ENCODE data around the gene CCT2. TPM values are rescaled to one million over a fixed set of nuclear protein-coding genes. Genes with fewer than 3 reads are reported as not detected.

The CCT2 gene
- total and polyA plus RNA-seq, 2 donors (not counting 1 experiment from before 2014, with no cell fraction given), result 58.2 to 125 TPM

DNA sequence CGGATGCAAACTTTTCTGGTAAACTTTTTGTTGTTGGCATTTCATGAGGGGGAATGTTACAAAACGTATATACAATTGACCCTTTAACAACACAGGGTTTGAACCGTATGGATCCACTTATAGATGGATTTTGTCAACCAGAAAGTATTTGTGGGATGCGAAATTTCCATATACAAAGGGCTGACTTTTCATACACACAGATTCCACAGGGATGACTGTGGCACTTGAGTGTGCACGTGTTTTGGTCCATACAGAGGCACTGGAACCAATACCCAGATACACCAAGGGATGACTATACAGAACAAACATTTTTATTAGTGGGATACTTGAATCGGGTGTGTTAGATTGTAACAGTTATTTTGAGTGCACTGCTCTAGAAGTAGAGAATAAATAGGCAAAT, 29.8 kb upstream of the CCT2 start:
- Histone ChIP-seq H3K4me1 (ENCODE audit: control insufficient read depth in 2 of 2, insufficient read depth in 2 of 2, low read length in 2 of 2) (no peaks in the 10 kb centered on the region), H3K36me3 (replicated peaks in 1 of 2; ENCODE audit: control extremely low read depth in 1 of 2, control insufficient read depth in 1 of 2, extremely low read depth in 1 of 2, insufficient read depth in 2 of 2, low read length in 1 of 2) (peaks cover 0 to 6% of the 10 kb centered on the region in 2 experiments), H3K9ac (ENCODE audit: low read length) (no peak overlapping the region), H3K27me3 (replicated peaks in 1 of 4; ENCODE audit: control extremely low read depth in 1 of 4, control insufficient read depth in 3 of 4, insufficient read depth in 4 of 4, low read length in 3 of 4) (no peaks in the 10 kb centered on the region), H3K27ac (ENCODE audit: low read length in 2 of 2) (no peak overlapping the region), H3K9me3 (ENCODE audit: control extremely low read depth in 1 of 3, control insufficient read depth in 2 of 3, insufficient read depth in 1 of 3, low read length in 2 of 3) (no peaks in the 10 kb centered on the region), H3K4me3 (ENCODE audit: control extremely low read depth in 1 of 5, extremely low read depth in 1 of 5, insufficient read depth in 1 of 5, low read depth in 2 of 5, low read length in 4 of 5) (no peak overlapping the region), H4K20me1 (ENCODE audit: control insufficient read depth, insufficient read depth, low read length, poor library complexity, severe bottlenecking) (no peaks in the 10 kb centered on the region), H3K4me2 (replicated peaks; ENCODE audit: low read depth, low read length, poor library complexity, severe bottlenecking) (no peak overlapping the region), H2AFZ (ENCODE audit: insufficient read depth, low read depth, low read length, poor library complexity, severe bottlenecking) (no peak overlapping the region), H3K79me2 (ENCODE audit: control insufficient read depth, insufficient read depth, low read length) (peaks cover 4% of the 10 kb centered on the region)
- POLR2A ChIA-PET, result no interaction called here
- no peak for ATAC-seq (ENCODE audit: low read depth)
- Mint-ChIP-seq H3K4me3 (no peak overlapping the region), H3K4me1 (peaks cover 2% of the 10 kb centered on the region), H3K9me3 (ENCODE audit: insufficient read depth) (no peaks in the 10 kb centered on the region), H3K27ac (no peak overlapping the region), H3K27me3 (no peaks in the 10 kb centered on the region)
- intact Hi-C loops (cut with micrococcal nuclease), result no loop called here
- CTCF ChIA-PET, result interaction anchor here (3.3 kb wide), 1 partner anchor 15 kb away, joined by 16 read pairs; no protein-coding TSS in a partner anchor
- no peak for TF ChIP-seq CTCF (IDR thresholded peaks at IDR 0.05)
- TF ChIP-seq EZH2 (IDR thresholded peaks at IDR 0.05; ENCODE audit: borderline replicate concordance, insufficient read depth, low read depth, low read length, poor library complexity, severe bottlenecking), result no peak
- no CpG with 5 or more reads among the region's 6 CpGs for WGBS (ENCODE audit: insufficient coverage)
- no peak for DNase-seq

GRCh38 chr12:69556383-69556782, 28.9 kb upstream of the CCT2 start:
- no peaks in the 10 kb centered on the region for H3K27me3 ChIP-seq (replicated peaks in 1 of 4; ENCODE audit: control extremely low read depth in 1 of 4, control insufficient read depth in 3 of 4, insufficient read depth in 4 of 4, low read length in 3 of 4)
- H4K20me1 ChIP-seq (ENCODE audit: control insufficient read depth, insufficient read depth, low read length, poor library complexity, severe bottlenecking), result no peaks in the 10 kb centered on the region
- DNase-seq (no peak), ATAC-seq (ENCODE audit: low read depth) (no peak)
- peaks cover 4% of the 10 kb centered on the region for H3K79me2 ChIP-seq (ENCODE audit: control insufficient read depth, insufficient read depth, low read length)
- WGBS (ENCODE audit: insufficient coverage), result 100% methylated on average over 2 of the region's 9 CpGs
- ChIA-PET POLR2A (no interaction called here), CTCF (interaction anchor here (1.8 kb wide), 1 partner anchor 14 kb away, joined by 3 read pairs; no protein-coding TSS in a partner anchor)
- H3K4me3 ChIP-seq (ENCODE audit: control extremely low read depth in 1 of 5, extremely low read depth in 1 of 5, insufficient read depth in 1 of 5, low read depth in 2 of 5, low read length in 4 of 5), result no peak overlapping the region
- Mint-ChIP-seq H3K27ac (no peak overlapping the region), H3K9me3 (ENCODE audit: insufficient read depth) (no peaks in the 10 kb centered on the region), H3K4me3 (no peak overlapping the region), H3K27me3 (no peaks in the 10 kb centered on the region), H3K4me1 (peaks cover 2% of the 10 kb centered on the region)
- no peak overlapping the region for H3K9ac ChIP-seq (ENCODE audit: low read length)
- H2AFZ ChIP-seq (ENCODE audit: insufficient read depth, low read depth, low read length, poor library complexity, severe bottlenecking), result no peak overlapping the region
- no peak overlapping the region for H3K27ac ChIP-seq (ENCODE audit: low read length in 2 of 2)
- TF ChIP-seq CTCF (IDR thresholded peaks at IDR 0.05), result no peak
- no peak for TF ChIP-seq EZH2 (IDR thresholded peaks at IDR 0.05; ENCODE audit: borderline replicate concordance, insufficient read depth, low read depth, low read length, poor library complexity, severe bottlenecking)
- H3K4me1 ChIP-seq (ENCODE audit: control insufficient read depth in 2 of 2, insufficient read depth in 2 of 2, low read length in 2 of 2), result no peaks in the 10 kb centered on the region
- no peaks in the 10 kb centered on the region for H3K9me3 ChIP-seq (ENCODE audit: control extremely low read depth in 1 of 3, control insufficient read depth in 2 of 3, insufficient read depth in 1 of 3, low read length in 2 of 3)
- H3K4me2 ChIP-seq (replicated peaks; ENCODE audit: low read depth, low read length, poor library complexity, severe bottlenecking), result no peak overlapping the region
- intact Hi-C loops (cut with micrococcal nuclease), result no loop called here
- H3K36me3 ChIP-seq (replicated peaks in 1 of 2; ENCODE audit: control extremely low read depth in 1 of 2, control insufficient read depth in 1 of 2, extremely low read depth in 1 of 2, insufficient read depth in 2 of 2, low read length in 1 of 2), result peaks cover 0 to 6% of the 10 kb centered on the region in 2 experiments

Data from B cell (primary cell).